HL-60 (cell line): ENCODE results near the gene VWA7.

ENCODE experiments used
- CTCF ChIP-seq: IDR thresholded peaks from one replicate; pipeline ENCODE4 v1.5.1; 2011; ENCODE audit warnings: low read length, control low read depth, inconsistent platforms; ENCODE audit not compliant: insufficient read depth
- GABPA ChIP-seq: IDR thresholded peaks from 2 replicates; pipeline ENCODE4 v1.6.1; 2012; ENCODE audit warnings: low read depth
- POLR2AphosphoS5 ChIP-seq: IDR thresholded peaks from 2 replicates; pipeline ENCODE4 v1.6.1; 2012; ENCODE audit warnings: low read depth
- REST ChIP-seq: IDR thresholded peaks from 2 replicates; pipeline ENCODE4 v1.6.1; 2012; ENCODE audit warnings: low read depth; ENCODE audit not compliant: insufficient replicate concordance

GRCh38 chr6:31765559-31765909 is 11.6 kb downstream of the VWA7 start:
- TF ChIP-seq CTCF, result no peak
- no peak for TF ChIP-seq REST
- TF ChIP-seq POLR2AphosphoS5, result no peak
- TF ChIP-seq GABPA, result no peak
